SU-DHL-6 (cell line): ENCODE results near the gene NHP2.

Source experiments
- EZH2phosphoT487 ChIP-seq: fragments of 200-600 bp; sonication (generic), shearing (Covaris generic); conservative IDR thresholded peaks from 2 replicates; pipeline ENCODE4 v1.6.1; 2018; ENCODE audit warnings: mild to moderate bottlenecking, antibody characterized with exemption, low read length, moderate library complexity, mixed read lengths
- TF ChIP-seq, protein P1 (sequence below): fragments of 200-600 bp; sonication (generic); IDR thresholded peaks from one replicate; pipeline ENCODE4 v1.5.1; 2017; ENCODE audit warnings: antibody characterized with exemption, mild to moderate bottlenecking, low read length, moderate library complexity; ENCODE audit not compliant: insufficient read depth, poor library complexity, severe bottlenecking

DNA sequence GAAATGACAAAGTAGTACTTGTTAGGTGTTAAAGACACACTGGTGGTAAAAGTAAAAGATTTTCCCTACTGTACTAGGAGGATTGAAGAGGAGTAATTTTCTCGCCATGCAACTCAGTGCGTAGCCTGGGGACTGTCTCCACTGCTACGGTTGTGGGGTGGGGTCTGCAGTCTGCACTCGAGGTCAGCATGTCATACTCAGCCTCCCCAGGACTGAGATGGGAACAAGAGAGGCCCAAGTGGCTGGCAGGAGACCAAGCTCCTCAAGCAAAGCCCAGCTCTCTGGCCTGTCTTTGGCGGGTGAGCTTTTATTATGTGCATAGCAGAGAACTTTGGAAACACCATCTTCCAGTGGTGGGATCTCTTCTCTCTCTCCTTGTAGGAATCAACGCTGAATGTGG is 10.4 kb downstream of the NHP2 start:
- no peak for TF ChIP-seq EZH2phosphoT487
- TF ChIP-seq, protein P1, sequence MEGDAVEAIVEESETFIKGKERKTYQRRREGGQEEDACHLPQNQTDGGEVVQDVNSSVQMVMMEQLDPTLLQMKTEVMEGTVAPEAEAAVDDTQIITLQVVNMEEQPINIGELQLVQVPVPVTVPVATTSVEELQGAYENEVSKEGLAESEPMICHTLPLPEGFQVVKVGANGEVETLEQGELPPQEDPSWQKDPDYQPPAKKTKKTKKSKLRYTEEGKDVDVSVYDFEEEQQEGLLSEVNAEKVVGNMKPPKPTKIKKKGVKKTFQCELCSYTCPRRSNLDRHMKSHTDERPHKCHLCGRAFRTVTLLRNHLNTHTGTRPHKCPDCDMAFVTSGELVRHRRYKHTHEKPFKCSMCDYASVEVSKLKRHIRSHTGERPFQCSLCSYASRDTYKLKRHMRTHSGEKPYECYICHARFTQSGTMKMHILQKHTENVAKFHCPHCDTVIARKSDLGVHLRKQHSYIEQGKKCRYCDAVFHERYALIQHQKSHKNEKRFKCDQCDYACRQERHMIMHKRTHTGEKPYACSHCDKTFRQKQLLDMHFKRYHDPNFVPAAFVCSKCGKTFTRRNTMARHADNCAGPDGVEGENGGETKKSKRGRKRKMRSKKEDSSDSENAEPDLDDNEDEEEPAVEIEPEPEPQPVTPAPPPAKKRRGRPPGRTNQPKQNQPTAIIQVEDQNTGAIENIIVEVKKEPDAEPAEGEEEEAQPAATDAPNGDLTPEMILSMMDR = no peak
